Caco-2 (cell line): ENCODE measurements around the gene DCTPP1. TPM values are rescaled to one million over a fixed set of nuclear protein-coding genes. Genes with fewer than 3 reads are reported as not detected.
A peak's percentile ranks its signal among the peaks of the same experiment; 100 is the strongest.

Experiments used
- BruUV-seq: library from RNA; stranded (reverse); fragments of 400-500 nt; replicated peaks from 2 replicates; lab custom pipeline; 2021; lab: Mats Ljungman, UMichigan
- CTCF ChIA-PET: fragments of 300-600 bp; sonication (Branson Sonifier 250); formaldehyde crosslinking; loops from one replicate; lab custom pipeline; 2022; ENCODE audit warnings: antibody characterized with exemption; lab: Charles Lee
- POLR2A ChIA-PET: fragments of 300-600 bp; sonication (Branson Sonifier 250); formaldehyde crosslinking; loops from one replicate; lab custom pipeline; 2022; ENCODE audit warnings: antibody characterized with exemption; lab: Charles Lee
- DNase-seq, 2 experiments: peaks; one replicate each; pipeline versions ENCODE4 v3.0.0 to v3.0.0-alpha.2; 2020 to 2022
- H3K27me3 ChIP-seq: replicated peaks from 2 replicates; pipeline ENCODE4 v1.6.0; 2011; ENCODE audit warnings: low read length; ENCODE audit not compliant: control insufficient read depth, insufficient read depth
- H3K36me3 ChIP-seq: 2 replicates; pipeline ENCODE4 v1.5.1; 2011; ENCODE audit warnings: low read length; ENCODE audit not compliant: control insufficient read depth, insufficient read depth
- H3K4me1 ChIP-seq: fragments of 250-450 bp; sonication (Bioruptor Pico); 2 replicates; pipeline ENCODE4 v1.5.1; 2020; ENCODE audit warnings: mild to moderate bottlenecking
- H3K4me3 ChIP-seq: 2 replicates; pipeline ENCODE4 v1.5.1; 2011; ENCODE audit warnings: low read depth, mild to moderate bottlenecking, control low read depth, low read length
- H3K9me3 ChIP-seq: fragments of 250-450 bp; sonication (Bioruptor Pico); 2 replicates; pipeline ENCODE4 v1.5.1; 2020; ENCODE audit warnings: mild to moderate bottlenecking, moderate library complexity
- H3K27ac Mint-ChIP-seq: one replicate; pipeline ENCODE4 v1.8.0; 2022; ENCODE audit warnings: mixed read lengths; ENCODE audit not compliant: unreplicated experiment
- H3K27me3 Mint-ChIP-seq: one replicate; pipeline ENCODE4 v1.8.0; 2022; ENCODE audit warnings: mixed read lengths; ENCODE audit not compliant: insufficient read depth, unreplicated experiment
- H3K36me3 Mint-ChIP-seq: one replicate; pipeline ENCODE4 v1.8.0; 2022; ENCODE audit warnings: mild to moderate bottlenecking, mixed read lengths; ENCODE audit not compliant: insufficient read depth, unreplicated experiment
- H3K4me1 Mint-ChIP-seq: one replicate; pipeline ENCODE4 v1.8.0; 2022; ENCODE audit warnings: low read depth, mixed read lengths; ENCODE audit not compliant: unreplicated experiment
- H3K4me3 Mint-ChIP-seq: one replicate; pipeline ENCODE4 v1.8.0; 2022; ENCODE audit warnings: mild to moderate bottlenecking, moderate library complexity, mixed read lengths; ENCODE audit not compliant: unreplicated experiment
- H3K9me3 Mint-ChIP-seq: one replicate; pipeline ENCODE4 v1.8.0; 2022; ENCODE audit warnings: mixed read lengths; ENCODE audit not compliant: unreplicated experiment
- intact Hi-C: fragments of 100-400 bp; cut with micrococcal nuclease; formaldehyde crosslinking; loops from one replicate; pipeline ENCODE4 v1.10.0; 2022; ENCODE audit not compliant: unreplicated experiment
- total RNA-seq: library from RNA; stranded (reverse); gene quantifications from 2 replicates; pipeline ENCODE4 v1.2.3, GENCODE V29; 2022
- TF ChIP-seq, protein P1 (sequence below), 2 experiments: fragments of 200-600 bp in 1 of 2; IDR thresholded peaks; 1 replicate in 1 of 2; 2 replicates in 1 of 2; pipeline versions ENCODE4 v1.5.1 to v1.8.0; 2011 to 2022; ENCODE audit warnings: antibody characterized with exemption in 1 of 2, control low read depth in 1 of 2, inconsistent platforms in 1 of 2, low read depth in 1 of 2, low read length in 1 of 2, mild to moderate bottlenecking in 1 of 2, moderate library complexity in 1 of 2; ENCODE audit not compliant: insufficient read depth in 1 of 2, severe bottlenecking in 1 of 2, unreplicated experiment in 1 of 2

Gene DCTPP1
- total RNA-seq, 1 experiment from 2014 or later = 51.1 TPM

DNA sequence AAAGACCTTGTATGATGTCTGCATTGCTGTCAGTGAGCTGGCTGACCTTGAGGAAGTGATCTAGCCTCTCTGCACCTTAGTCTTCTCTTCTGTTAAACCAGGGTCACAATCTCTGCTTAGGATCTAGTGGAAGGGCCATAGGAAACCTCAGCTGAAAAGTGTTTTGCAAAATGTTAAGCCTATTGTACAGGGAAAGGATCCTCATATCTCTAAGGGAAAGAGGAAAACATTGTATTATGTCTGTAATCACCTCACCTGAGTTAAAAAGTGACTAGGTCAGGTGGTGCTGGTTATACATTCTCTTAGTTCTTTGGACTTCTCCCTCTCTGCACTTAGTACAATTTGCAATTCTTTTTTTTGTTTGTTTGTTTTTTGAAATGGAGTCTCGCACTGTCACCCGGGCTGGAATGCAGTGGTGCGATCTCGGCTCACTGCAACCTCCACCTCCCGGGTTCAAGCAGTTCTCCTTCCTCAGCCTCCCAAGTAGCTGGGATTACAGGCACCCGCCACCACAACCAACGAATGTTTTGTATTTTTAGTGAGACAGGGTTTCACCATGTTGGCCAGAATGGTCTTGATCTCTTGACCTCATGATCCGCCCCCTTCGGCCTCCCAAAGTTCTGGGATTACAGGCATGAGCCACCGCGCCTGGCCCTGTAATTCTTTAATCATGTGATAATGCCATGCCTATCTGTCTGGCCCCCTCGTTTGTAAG, 17.8 kb upstream of the DCTPP1 start:
- Histone ChIP-seq H3K9me3 (no peaks in the 10 kb centered on the region), H3K36me3 (peaks cover 8% of the 10 kb centered on the region; the same call in 1 of the 2 replicates), H3K27me3 (no peaks in the 10 kb centered on the region), H3K4me3 (no peak overlapping the region), H3K4me1 (peaks cover 29% of the 10 kb centered on the region)
- TF ChIP-seq, protein P1, sequence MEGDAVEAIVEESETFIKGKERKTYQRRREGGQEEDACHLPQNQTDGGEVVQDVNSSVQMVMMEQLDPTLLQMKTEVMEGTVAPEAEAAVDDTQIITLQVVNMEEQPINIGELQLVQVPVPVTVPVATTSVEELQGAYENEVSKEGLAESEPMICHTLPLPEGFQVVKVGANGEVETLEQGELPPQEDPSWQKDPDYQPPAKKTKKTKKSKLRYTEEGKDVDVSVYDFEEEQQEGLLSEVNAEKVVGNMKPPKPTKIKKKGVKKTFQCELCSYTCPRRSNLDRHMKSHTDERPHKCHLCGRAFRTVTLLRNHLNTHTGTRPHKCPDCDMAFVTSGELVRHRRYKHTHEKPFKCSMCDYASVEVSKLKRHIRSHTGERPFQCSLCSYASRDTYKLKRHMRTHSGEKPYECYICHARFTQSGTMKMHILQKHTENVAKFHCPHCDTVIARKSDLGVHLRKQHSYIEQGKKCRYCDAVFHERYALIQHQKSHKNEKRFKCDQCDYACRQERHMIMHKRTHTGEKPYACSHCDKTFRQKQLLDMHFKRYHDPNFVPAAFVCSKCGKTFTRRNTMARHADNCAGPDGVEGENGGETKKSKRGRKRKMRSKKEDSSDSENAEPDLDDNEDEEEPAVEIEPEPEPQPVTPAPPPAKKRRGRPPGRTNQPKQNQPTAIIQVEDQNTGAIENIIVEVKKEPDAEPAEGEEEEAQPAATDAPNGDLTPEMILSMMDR (IDR thresholded peaks at IDR 0.05; ENCODE audit: insufficient read depth in 1 of 2, low read depth in 1 of 2, low read length in 1 of 2, severe bottlenecking in 1 of 2, unreplicated experiment in 1 of 2) = no peak
- BruUV-seq = no TSS peak
- DNase-seq = peak in 1 of 2 experiments; percentile 47
- Mint-ChIP-seq H3K27me3 (no peaks in the 10 kb centered on the region), H3K36me3 (peaks cover 35% of the 10 kb centered on the region), H3K9me3 (no peaks in the 10 kb centered on the region), H3K27ac (peak overlapping the region; percentile 98), H3K4me3 (peak overlapping the region; percentile 50), H3K4me1 (peaks cover 13% of the 10 kb centered on the region)
- ChIA-PET CTCF (interaction anchor here (0.7 kb wide), 1 partner anchor 19 kb away, joined by 4 read pairs; no protein-coding TSS in a partner anchor), POLR2A (interaction anchor here (0.9 kb wide), 1 partner anchor 30 kb away, joined by 5 read pairs; no protein-coding TSS in a partner anchor)
- intact Hi-C loops = loop anchor here (2.0 kb wide), 1 partner anchor 87 kb away; the partner anchor contains the start of gene ZNF747

DNA sequence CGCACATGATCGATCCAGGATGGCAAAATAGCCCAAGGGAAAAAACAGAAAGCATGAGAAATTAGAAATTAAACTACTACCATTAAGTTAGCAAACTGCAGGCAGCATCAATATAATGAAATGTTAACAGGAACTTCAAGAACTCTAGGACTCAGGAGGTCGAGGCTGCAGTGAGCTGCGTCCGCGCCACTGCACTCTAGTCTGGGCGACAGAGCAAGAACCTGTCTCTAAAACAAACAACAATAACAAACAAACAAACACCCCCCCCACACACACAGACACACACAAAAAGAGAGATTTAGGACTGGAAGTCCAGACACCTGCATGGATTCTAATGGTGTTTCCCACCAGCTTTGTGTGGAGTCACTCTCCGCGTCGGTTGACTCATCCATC, 16.4 kb upstream of the DCTPP1 start:
- CTCF ChIA-PET = interaction anchor here (2.7 kb wide), 1 partner anchor 16 kb away, joined by 17 read pairs; the partner anchor contains the start of gene DCTPP1
- Histone ChIP-seq H3K27me3 (no peaks in the 10 kb centered on the region), H3K4me3 (peak overlapping the region; percentile 80), H3K36me3 (peaks cover 8% of the 10 kb centered on the region; the same call in 1 of the 2 replicates), H3K9me3 (no peaks in the 10 kb centered on the region), H3K4me1 (peaks cover 29% of the 10 kb centered on the region)
- TF ChIP-seq, protein P1 (IDR thresholded peaks at IDR 0.05; ENCODE audit: insufficient read depth in 1 of 2, low read depth in 1 of 2, low read length in 1 of 2, severe bottlenecking in 1 of 2, unreplicated experiment in 1 of 2) = no peak
- intact Hi-C loops = no loop called here
- H3K4me3 Mint-ChIP-seq = peak overlapping the region; percentile 87
- H3K4me1 Mint-ChIP-seq = peaks cover 13% of the 10 kb centered on the region
- no peak for DNase-seq
- H3K9me3 Mint-ChIP-seq = no peaks in the 10 kb centered on the region
- BruUV-seq = TSS peak; percentile 93
- peaks cover 41% of the 10 kb centered on the region for H3K36me3 Mint-ChIP-seq
- peak overlapping the region; percentile 98 for H3K27ac Mint-ChIP-seq
- POLR2A ChIA-PET = interaction anchor here (0.7 to 1.8 kb wide), 2 partner anchors 28 to 366 kb away, joined by 3 to 4 read pairs; no protein-coding TSS in a partner anchor
- no peaks in the 10 kb centered on the region for H3K27me3 Mint-ChIP-seq

DNA sequence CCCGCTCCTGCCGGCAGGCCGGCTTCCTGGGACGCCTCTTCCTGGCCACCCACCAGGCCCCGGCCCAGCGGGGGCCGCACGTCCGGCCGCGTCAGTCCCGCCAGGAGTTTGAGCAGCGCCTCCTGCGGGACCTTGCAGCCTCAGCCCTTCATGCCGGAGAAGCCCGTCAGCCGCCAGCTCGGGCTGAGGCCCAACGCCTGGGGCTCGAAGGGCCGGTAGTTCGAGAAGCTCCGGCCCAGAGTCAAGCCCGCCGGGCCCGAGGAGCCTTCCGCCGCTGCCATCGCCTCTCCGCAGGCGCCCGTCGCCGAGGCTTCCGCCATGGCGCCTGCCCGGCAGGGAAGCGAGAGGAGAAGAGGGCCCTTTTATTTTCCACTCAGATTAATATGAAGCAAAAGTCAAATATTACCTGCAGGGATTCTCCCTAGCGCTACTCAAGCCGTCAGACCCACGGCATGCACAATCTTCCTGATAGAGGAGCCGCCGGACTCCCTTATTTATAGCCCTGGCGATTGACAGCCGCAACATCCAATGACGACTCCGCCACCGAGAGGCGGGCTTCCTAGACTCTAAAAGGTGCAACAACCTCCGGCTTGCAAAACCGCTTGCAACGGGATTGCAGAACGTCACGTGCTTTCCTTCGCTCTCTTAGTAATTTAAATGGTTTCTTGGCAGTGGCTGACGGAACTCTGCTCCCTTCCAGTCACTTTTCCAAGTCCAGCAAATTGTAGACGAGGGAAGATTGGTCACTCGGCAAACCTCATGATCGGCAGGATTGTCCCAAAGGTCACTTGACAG, 15.8 kb upstream of the DCTPP1 start, which contains the start of gene SEPHS2:
SEPHS2 (minus strand) TSS at position 467 of the 795 bp plus-strand sequence; CDS start at position 320, 147 bp downstream.
- Mint-ChIP-seq H3K27me3 (no peaks in the 10 kb centered on the region), H3K4me1 (peaks cover 13% of the 10 kb centered on the region), H3K27ac (peak within 1 kb of the TSS; percentile 98), H3K4me3 (peak within 1 kb of the TSS; percentile 87), H3K36me3 (peaks cover 41% of the 10 kb centered on the region), H3K9me3 (no peaks in the 10 kb centered on the region)
- Histone ChIP-seq H3K27me3 (no peaks in the 10 kb centered on the region), H3K4me3 (peak within 1 kb of the TSS; percentile 80), H3K9me3 (no peaks in the 10 kb centered on the region), H3K36me3 (peaks cover 8% of the 10 kb centered on the region; the same call in 1 of the 2 replicates), H3K4me1 (peaks cover 29% of the 10 kb centered on the region)
- CTCF ChIA-PET = interaction anchor here (2.7 kb wide), 1 partner anchor 16 kb away, joined by 17 read pairs; the partner anchor contains the start of gene DCTPP1
- TF ChIP-seq, protein P1 (IDR thresholded peaks at IDR 0.05; ENCODE audit: insufficient read depth in 1 of 2, low read depth in 1 of 2, low read length in 1 of 2, severe bottlenecking in 1 of 2, unreplicated experiment in 1 of 2) = no peak
- BruUV-seq = no TSS peak
- POLR2A ChIA-PET = interaction anchor here (0.5 to 1.8 kb wide), 2 partner anchors 28 to 84 kb away, joined by 4 to 5 read pairs; no protein-coding TSS in a partner anchor
- intact Hi-C loops = no loop called here
- DNase-seq = peak; percentile 96 to 98
